Fibroblast of lung (primary cell): Measurements from ENCODE around the gene SORD. TPM values are rescaled to one million over a fixed set of nuclear protein-coding genes. Genes with fewer than 3 reads are reported as not detected.

ENCODE experiments used
- DNase-seq, 2 donors: peaks; one replicate each; pipeline versions ENCODE4 v3.0.0 to v3.0.0-alpha.2; 2010; ENCODE audit warnings: low read depth in 2 of 2
- H2AFZ ChIP-seq: 2 replicates; pipeline ENCODE4 v1.5.1; 2012; ENCODE audit warnings: low read length, control low read depth, inconsistent platforms
- H3K27ac ChIP-seq: 2 replicates; pipeline ENCODE4 v1.5.1; 2011; ENCODE audit warnings: low read length, control low read depth; ENCODE audit not compliant: insufficient read depth
- H3K27me3 ChIP-seq: 2 replicates; pipeline ENCODE4 v1.5.1; 2011; ENCODE audit warnings: mild to moderate bottlenecking, low read length; ENCODE audit not compliant: control insufficient read depth, insufficient read depth
- H3K36me3 ChIP-seq: 2 replicates; pipeline ENCODE4 v1.5.1; 2011; ENCODE audit warnings: low read length; ENCODE audit not compliant: control insufficient read depth, insufficient read depth
- H3K4me1 ChIP-seq: 2 replicates; pipeline ENCODE4 v1.5.1; 2011; ENCODE audit warnings: low read length; ENCODE audit not compliant: control insufficient read depth, insufficient read depth; ENCODE audit errors: extremely low read depth
- H3K4me2 ChIP-seq: 2 replicates; pipeline ENCODE4 v1.5.1; 2011; ENCODE audit warnings: low read length, control low read depth; ENCODE audit not compliant: insufficient read depth; ENCODE audit errors: extremely low read depth
- H3K4me3 ChIP-seq, 4 experiments: fragments of 200-600 bp in 1 of 4; sonication (generic) in 1 of 4; replicated peaks in 1 of 4; 2 replicates each; pipeline ENCODE4 v1.5.1; 2011 to 2016; ENCODE audit warnings: low read length in 4 of 4, low read depth in 3 of 4, mild to moderate bottlenecking in 3 of 4, control low read depth in 2 of 4, inconsistent platforms in 1 of 4, mixed read lengths in 1 of 4; ENCODE audit not compliant: insufficient read depth in 1 of 4; ENCODE audit errors: control extremely low read depth in 1 of 4
- H3K79me2 ChIP-seq: 2 replicates; pipeline ENCODE4 v1.5.1; 2012; ENCODE audit warnings: mild to moderate bottlenecking, low read length, inconsistent platforms; ENCODE audit not compliant: control insufficient read depth, insufficient read depth
- H3K9ac ChIP-seq: 2 replicates; pipeline ENCODE4 v1.5.1; 2011; ENCODE audit warnings: mild to moderate bottlenecking, low read length, control low read depth; ENCODE audit not compliant: insufficient read depth
- H3K9me3 ChIP-seq: 2 replicates; pipeline ENCODE4 v1.5.1; 2012; ENCODE audit warnings: low read depth, low read length; ENCODE audit not compliant: control insufficient read depth, insufficient read depth
- H4K20me1 ChIP-seq: 2 replicates; pipeline ENCODE4 v1.5.1; 2011; ENCODE audit warnings: low read length; ENCODE audit not compliant: control insufficient read depth, insufficient read depth; ENCODE audit errors: extremely low read depth
- EZH2 ChIP-seq: IDR thresholded peaks from 2 replicates; pipeline ENCODE4 v1.5.1; 2012; ENCODE audit warnings: low read length, control low read depth, mild to moderate bottlenecking; ENCODE audit errors: missing control alignments
- polyA plus RNA-seq, 2 donors: library from polyadenylated mRNA; depleted of rRNA in 1 of 2; stranded (reverse) in 1 of 2; unstranded in 1 of 2; fragments of >200 nt; gene quantifications; 2 replicates each; pipeline ENCODE4 v1.2.1, GENCODE V29; 2011 to 2012; ENCODE audit warnings: missing spikeins in 1 of 2
- total RNA-seq: library from RNA; depleted of rRNA; stranded (reverse); fragments of >200 nt; gene quantifications from 2 replicates; pipeline ENCODE4 v1.2.1, GENCODE V29; 2014
- TF ChIP-seq, protein P1 (sequence below), 2 donors: IDR thresholded peaks in 1 of 2; conservative IDR thresholded peaks in 1 of 2; 1 replicate in 1 of 2; 2 replicates in 1 of 2; pipeline ENCODE4 v1.5.1; 2011 to 2012; ENCODE audit warnings: low read length in 2 of 2, control low read depth in 1 of 2, inconsistent platforms in 1 of 2, low read depth in 1 of 2, mild to moderate bottlenecking in 1 of 2

SORD gene
- total and polyA plus RNA-seq, 2 donors (not counting 1 experiment from before 2014, with no cell fraction given), result 8.9 to 13.0 TPM

DNA sequence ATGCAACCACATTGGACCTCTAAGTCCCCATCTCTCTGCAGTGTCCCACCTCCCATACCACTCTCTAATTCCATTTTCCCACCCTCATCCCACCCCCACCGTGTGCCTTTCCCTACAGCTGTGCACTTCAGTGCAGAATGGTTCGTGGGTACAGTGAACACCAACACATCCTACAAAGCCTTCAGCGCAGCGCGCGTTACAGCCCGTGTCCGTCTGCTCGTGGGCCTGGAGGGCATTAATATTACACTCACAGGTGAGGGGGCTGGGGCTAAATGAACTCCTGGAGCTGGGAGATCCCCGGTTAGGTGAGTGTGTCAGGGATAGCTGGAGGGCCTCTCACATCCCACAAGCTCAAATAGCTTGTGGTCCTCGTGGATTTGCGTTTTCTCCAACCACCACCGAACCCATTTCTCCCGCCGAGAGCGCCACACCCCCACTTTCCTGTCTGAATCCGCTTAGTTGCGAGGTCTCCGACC is 93.0 kb downstream of the SORD start:
- no peak overlapping the region for H3K9ac ChIP-seq
- H3K4me3 ChIP-seq, result no peak overlapping the region
- H4K20me1 ChIP-seq, result no peaks in the 10 kb centered on the region
- no peak for DNase-seq
- H3K27ac ChIP-seq, result no peak overlapping the region
- TF ChIP-seq, protein P1, sequence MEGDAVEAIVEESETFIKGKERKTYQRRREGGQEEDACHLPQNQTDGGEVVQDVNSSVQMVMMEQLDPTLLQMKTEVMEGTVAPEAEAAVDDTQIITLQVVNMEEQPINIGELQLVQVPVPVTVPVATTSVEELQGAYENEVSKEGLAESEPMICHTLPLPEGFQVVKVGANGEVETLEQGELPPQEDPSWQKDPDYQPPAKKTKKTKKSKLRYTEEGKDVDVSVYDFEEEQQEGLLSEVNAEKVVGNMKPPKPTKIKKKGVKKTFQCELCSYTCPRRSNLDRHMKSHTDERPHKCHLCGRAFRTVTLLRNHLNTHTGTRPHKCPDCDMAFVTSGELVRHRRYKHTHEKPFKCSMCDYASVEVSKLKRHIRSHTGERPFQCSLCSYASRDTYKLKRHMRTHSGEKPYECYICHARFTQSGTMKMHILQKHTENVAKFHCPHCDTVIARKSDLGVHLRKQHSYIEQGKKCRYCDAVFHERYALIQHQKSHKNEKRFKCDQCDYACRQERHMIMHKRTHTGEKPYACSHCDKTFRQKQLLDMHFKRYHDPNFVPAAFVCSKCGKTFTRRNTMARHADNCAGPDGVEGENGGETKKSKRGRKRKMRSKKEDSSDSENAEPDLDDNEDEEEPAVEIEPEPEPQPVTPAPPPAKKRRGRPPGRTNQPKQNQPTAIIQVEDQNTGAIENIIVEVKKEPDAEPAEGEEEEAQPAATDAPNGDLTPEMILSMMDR (conservative IDR thresholded peaks at IDR 0.05 in 1 of 2, IDR thresholded peaks at IDR 0.05 in 1 of 2; ENCODE audit: low read depth in 1 of 2, low read length in 2 of 2), result no peak
- no peak for TF ChIP-seq EZH2
- peaks cover 65% of the 10 kb centered on the region for H3K27me3 ChIP-seq
- H3K9me3 ChIP-seq, result no peaks in the 10 kb centered on the region
- H3K4me2 ChIP-seq, result no peak overlapping the region
- H2AFZ ChIP-seq, result no peak overlapping the region
- H3K4me1 ChIP-seq, result no peaks in the 10 kb centered on the region
- no peaks in the 10 kb centered on the region for H3K36me3 ChIP-seq
- no peaks in the 10 kb centered on the region for H3K79me2 ChIP-seq

DNA sequence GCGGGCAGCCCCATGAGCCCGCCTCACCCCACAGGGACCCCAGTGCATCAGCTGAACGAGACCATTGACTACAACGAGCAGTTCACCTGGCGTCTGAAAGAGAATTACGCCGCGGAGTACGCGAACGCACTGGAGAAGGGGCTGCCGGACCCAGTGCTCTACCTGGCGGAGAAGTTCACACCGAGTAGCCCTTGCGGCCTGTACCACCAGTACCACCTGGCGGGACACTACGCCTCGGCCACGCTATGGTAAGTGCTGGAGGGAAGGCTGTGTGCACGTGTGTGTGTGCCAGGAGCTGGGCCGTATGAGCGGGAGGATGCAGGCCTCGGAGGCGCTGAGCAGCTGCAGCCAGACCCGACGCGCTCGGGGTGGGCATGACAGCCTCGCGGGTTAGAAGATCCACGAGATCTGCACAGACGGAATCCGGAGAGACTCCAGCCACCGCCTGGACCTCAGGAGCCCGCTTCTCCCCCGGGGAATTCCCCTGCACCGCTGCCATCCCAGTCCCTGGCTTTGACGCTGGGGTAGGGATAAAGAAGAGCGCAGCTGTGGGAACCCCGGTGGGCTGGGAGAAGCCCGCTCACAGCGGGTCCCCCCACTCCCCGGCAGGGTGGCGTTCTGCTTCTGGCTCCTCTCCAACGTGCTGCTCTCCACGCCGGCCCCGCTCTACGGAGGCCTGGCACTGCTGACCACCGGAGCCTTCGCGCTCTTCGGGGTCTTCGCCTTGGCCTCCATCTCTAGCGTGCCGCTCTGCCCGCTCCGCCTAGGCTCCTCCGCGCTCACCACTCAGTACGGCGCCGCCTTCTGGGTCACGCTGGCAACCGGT is 93.7 kb downstream of the SORD start:
- H3K9ac ChIP-seq, result no peak overlapping the region
- TF ChIP-seq EZH2, result peak; percentile 84
- TF ChIP-seq, protein P1 (conservative IDR thresholded peaks at IDR 0.05 in 1 of 2, IDR thresholded peaks at IDR 0.05 in 1 of 2; ENCODE audit: low read depth in 1 of 2, low read length in 2 of 2), result no peak
- H3K27ac ChIP-seq, result no peak overlapping the region
- H3K4me2 ChIP-seq, result no peak overlapping the region
- H3K9me3 ChIP-seq, result no peaks in the 10 kb centered on the region
- no peaks in the 10 kb centered on the region for H3K36me3 ChIP-seq
- H3K27me3 ChIP-seq, result peaks cover 61% of the 10 kb centered on the region
- H3K4me3 ChIP-seq, result no peak overlapping the region
- H3K4me1 ChIP-seq, result no peaks in the 10 kb centered on the region
- no peak for DNase-seq
- H4K20me1 ChIP-seq, result no peaks in the 10 kb centered on the region
- H2AFZ ChIP-seq, result no peak overlapping the region
- H3K79me2 ChIP-seq, result no peaks in the 10 kb centered on the region

DNA sequence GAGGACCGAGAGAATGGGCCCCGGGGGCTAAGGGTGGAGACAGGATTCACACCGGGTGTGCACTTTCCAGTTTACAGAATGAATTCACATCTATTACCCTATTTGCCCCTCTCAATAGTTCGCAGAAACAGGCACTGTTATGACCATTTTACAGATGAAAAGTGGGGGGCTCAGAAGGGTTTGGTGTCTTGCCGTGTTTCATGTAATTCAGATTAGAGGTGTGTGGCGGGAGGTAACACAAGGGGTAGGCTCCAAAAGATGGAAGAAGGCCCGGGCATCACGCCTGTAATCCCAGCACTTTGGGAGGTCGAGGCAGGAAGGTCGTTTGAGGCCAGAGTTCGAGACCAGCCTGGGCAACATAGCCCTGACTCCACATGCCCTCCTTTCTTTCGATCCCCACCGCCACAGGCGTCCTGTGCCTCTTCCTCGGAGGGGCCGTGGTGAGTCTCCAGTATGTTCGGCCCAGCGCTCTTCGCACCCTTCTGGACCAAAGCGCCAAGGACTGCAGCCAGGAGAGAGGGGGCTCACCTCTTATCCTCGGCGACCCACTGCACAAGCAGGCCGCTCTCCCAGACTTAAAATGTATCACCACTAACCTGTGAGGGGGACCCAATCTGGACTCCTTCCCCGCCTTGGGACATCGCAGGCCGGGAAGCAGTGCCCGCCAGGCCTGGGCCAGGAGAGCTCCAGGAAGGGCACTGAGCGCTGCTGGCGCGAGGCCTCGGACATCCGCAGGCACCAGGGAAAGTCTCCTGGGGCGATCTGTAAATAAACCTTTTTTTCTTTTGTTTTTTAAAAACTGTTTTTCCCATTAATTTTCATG is 94.5 kb downstream of the SORD start:
- Histone ChIP-seq H3K27ac (no peak overlapping the region), H3K9me3 (no peaks in the 10 kb centered on the region), H3K36me3 (no peaks in the 10 kb centered on the region), H4K20me1 (no peaks in the 10 kb centered on the region), H2AFZ (no peak overlapping the region), H3K79me2 (no peaks in the 10 kb centered on the region), H3K4me3 (peak overlapping the region in 1 of 4 experiments; percentile 8), H3K4me1 (peaks cover 2% of the 10 kb centered on the region), H3K4me2 (no peak overlapping the region), H3K9ac (no peak overlapping the region), H3K27me3 (peaks cover 53% of the 10 kb centered on the region)
- peak; percentile 20 for TF ChIP-seq EZH2
- TF ChIP-seq, protein P1 (conservative IDR thresholded peaks at IDR 0.05 in 1 of 2, IDR thresholded peaks at IDR 0.05 in 1 of 2; ENCODE audit: low read depth in 1 of 2, low read length in 2 of 2), result no peak
- DNase-seq, result no peak
